Stimulated activated CD4-positive, alpha-beta T cell treated with anti-CD3 and anti-CD28 coated beads, Interleukin-1b, Interleukin-23, amount 100 ng/mL, for 24 hours (primary cell): ENCODE measurements around the gene ZMYM1.
"Not testable (repeated sequence)": the region's sequence is repeated elsewhere in the genome, so short reads cannot be mapped to it uniquely, and the experiment has no call there.

ENCODE experiments used
- DNase-seq, 4 experiments: peaks; one replicate each; pipeline ENCODE4 v3.0.0-alpha.2; 2020; ENCODE audit warnings: low read depth in 4 of 4, low spot score in 1 of 4

Gene ZMYM1

GRCh38 chr1:35073265-35073811, 5.8 kb upstream of the ZMYM1 start:
- no peak for DNase-seq

GRCh38 chr1:35076426-35076825, 2.8 kb upstream of the ZMYM1 start:
- DNase-seq = not testable (repeated sequence)

DNA sequence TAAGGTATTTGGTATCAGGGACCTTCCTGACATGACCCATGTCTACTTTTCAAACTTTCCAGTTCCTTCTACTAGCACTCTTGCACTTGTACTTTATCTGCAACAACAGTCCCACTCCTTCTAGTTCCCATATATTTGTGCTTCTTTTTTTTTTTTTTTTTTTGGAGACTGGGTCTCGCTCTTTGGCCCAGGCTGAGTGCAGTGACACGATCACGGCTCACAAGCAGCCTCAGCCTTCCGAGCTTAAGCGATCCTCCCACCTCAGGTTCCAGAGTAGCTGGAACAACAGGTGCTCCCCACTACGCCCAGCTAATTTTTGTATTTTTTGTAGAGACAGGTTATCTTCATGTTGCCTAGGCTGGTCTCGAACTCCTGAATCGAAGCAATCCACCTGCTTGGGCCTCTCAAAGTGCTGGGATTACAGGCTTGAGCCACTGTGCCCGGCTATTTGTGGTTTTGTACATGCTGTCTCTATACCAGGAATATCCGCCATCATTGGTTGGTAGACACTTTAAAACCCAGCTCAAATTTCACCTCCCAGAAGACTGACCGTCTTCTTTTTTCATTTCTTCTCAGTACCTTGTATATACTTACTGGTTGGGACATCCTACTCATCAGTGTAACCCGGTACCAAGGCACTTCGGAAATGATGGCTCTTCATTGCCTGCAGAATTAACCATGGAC, 1.1 kb downstream of the ZMYM1 start:
- DNase-seq = no peak

GRCh38 chr1:35085421-35085820, 6.2 kb downstream of the ZMYM1 start:
- no peak for DNase-seq

DNA sequence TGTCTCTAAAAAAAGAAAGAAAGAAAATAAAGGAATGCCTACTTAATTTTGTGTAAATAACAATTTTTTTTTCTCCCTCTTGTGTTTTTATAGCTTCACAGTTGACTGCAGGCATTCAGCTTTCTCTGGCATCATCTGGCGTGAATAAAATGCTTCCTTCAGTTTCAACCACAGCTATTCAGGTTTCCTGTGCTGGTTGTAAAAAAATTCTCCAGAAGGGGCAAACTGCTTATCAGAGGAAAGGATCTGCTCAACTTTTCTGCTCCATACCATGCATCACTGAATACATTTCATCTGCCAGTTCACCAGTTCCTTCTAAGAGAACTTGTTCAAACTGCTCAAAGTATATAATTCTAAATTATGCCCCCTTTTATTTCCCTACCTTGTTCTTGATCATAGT, 18.0 kb downstream of the ZMYM1 start:
- DNase-seq = no peak

GRCh38 chr1:35111106-35111505, 31.9 kb downstream of the ZMYM1 start:
- no peak for DNase-seq

- no peak for DNase-seq
These were observed 33.5 kb downstream of the ZMYM1 start for GRCh38 chr1:35112668-35113067.

DNA sequence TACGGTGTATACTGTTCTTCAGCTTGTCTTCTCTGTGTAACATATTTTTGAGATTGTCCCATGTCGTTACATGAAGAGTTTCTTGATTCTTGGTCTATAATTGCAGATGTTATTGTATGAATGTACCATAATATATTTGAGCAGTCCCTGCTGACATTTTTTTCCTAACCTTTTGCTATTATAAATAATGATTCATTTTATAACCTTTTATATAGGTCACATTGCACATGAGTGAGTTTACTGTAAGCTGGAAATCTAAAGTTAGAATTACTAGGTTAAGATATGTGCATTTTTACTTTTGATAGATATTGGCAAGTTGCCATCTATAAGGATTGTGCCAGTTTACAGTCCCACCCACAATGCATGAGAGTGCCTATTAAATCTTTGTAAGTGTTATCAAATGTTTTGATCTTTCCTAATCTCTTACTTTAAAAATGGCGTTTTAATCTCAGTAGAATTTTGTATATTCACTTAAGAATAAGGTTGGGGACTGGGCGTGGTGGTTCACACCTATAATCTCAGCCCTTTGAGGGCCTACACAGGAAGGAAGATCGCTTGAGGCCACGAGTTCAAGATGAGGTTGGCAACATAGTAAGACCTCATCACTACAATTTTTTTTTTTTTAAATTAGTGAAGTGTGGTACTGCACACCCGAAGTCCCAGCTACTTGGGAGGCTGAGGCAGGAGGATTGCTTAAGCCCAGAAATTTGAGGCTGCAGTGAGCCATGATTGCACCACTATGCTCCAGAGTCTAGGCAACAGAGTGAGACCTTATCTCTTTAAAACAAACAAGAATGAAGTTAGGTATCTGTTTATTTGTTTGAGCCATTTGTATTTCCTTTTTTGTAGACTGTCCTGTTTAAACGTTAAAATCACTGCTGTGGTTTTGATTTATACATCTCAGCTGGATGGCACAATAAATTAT, 36.5 kb downstream of the ZMYM1 start:
- no peak for DNase-seq

DNA sequence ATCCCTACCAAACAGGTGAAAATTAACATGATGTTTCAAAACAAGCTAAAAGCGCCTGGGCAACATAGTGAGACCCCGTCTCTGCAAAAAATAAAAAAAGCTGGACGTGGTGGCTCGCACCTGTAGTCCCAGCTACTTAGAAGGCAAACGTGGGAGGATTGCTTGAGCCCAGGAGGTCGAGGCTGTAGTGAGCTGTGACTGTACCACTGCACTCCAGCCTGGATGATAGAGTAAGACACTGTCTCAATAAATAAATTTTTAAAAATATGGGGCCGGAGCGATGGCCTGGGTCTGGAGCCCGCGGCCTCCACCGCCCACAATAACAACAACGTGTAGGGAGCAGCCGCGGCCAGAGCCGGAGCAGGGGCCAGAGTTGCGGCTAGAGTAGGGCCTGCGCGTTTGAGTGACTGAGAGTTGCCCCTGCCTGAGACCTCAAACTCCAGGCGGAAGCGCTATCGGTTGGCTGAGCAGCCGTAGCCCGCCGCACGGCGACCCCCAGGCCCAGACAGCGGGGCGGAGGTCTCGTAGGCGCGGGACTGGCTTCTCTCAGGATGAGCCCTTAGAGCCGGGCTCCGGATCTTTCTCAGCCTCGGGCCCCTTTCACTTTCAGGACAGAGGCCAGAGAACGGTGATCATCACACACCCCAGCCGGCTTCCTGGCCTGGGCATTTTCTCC, 41.4 kb downstream of the ZMYM1 start:
- DNase-seq = no peak

GRCh38 chr1:35122311-35122710, 43.1 kb downstream of the ZMYM1 start:
- no peak for DNase-seq

DNA sequence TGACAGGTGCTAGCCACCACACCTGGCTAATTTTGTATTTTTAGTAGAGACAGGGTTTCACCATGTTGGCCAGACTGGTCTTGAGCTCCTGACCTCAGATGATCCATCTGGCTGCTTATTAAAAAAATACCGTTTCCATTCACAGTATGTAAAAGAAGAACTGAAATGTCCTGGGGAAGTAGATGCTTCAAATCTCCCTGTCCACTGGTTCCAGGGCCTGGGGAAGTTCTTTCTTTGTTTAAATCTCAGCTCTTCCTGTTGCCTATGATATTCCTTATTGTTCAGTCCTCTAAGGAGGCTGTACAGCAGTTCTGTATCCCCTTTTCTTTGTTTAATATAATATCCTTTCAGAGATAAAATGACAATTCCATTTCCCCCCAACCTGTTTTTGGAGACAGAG, 47.4 kb downstream of the ZMYM1 start:
- no peak for DNase-seq

- DNase-seq = no peak
These were observed 49.9 kb downstream of the ZMYM1 start for GRCh38 chr1:35129080-35129479.

GRCh38 chr1:35136780-35137179, 57.6 kb downstream of the ZMYM1 start:
- DNase-seq = no peak

GRCh38 chr1:35137590-35137989, 58.4 kb downstream of the ZMYM1 start:
- DNase-seq = not testable (repeated sequence)

DNA sequence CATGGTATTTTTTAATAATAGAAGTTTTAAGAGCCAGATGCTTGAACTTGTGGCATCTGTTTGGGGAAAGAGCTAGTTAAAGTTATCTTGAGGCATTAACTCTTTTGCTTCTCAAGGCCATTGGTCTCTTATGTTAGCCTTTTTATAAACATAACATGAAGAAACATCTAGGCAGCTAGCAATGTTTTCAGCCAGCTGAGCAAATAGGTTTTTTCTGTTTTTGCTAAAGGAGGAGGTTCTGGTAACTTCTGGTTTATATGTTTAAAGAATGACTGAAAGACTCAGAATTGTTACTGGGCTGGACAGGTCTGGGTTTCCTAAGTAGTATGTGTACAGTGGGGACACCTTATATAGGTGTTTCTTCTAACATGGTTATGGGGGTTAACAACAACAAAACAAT, 63.1 kb downstream of the ZMYM1 start:
- DNase-seq = not testable (repeated sequence)

- DNase-seq = not testable (repeated sequence)
These were observed 63.5 kb downstream of the ZMYM1 start for GRCh38 chr1:35142728-35143127.

GRCh38 chr1:35143737-35144508, 64.7 kb downstream of the ZMYM1 start:
- no peak for DNase-seq

DNA sequence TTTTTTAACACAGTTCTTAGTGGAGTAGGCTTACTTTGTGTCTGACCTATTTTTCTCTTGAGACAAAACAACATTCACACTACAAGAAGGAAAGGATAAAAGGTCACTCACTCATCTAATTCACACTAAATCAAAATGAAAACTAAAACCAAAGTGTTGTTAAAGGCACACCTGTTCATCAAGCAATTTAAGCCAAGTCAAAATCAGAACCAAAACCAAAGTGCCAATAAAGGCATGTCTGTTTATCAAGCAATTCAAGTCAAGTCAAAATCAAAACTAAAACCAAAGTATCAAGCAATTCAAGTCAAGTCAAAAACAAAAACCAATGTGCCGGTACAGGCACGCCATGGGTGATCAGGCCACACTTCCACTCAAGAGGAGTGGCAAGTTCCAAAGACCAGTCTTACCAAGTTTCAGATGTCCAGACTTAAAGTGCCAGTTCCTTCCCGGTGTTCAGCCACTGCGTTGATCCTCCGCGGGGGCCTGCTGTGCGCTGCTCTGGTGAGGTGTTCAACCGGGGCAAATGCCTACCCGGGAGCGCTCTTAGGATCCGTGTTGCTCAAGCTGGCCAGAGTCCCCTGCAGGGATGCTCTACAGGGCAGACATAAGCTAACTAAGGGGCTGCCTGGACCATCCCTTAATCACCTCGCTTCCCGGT, 66.8 kb downstream of the ZMYM1 start:
- DNase-seq = not testable (repeated sequence)

DNA sequence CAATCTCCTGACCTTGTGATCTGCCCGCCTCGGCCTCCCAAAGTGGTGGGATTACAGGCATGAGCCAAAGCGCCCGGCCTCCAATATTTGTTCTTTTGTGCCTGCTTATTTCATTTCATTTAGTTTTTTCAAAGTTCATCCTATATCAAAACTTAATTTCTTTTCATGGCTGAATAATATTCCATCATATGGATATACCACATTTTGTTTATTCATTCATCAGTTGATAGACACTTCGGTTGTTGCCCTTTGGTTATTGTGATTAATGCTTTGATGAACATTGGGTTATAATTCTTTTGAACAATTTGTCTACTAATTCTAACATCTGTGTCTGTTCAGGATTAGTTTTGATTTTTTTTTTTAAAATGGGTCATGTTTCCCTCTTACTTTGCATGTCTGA, 72.0 kb downstream of the ZMYM1 start:
- no peak for DNase-seq

DNA sequence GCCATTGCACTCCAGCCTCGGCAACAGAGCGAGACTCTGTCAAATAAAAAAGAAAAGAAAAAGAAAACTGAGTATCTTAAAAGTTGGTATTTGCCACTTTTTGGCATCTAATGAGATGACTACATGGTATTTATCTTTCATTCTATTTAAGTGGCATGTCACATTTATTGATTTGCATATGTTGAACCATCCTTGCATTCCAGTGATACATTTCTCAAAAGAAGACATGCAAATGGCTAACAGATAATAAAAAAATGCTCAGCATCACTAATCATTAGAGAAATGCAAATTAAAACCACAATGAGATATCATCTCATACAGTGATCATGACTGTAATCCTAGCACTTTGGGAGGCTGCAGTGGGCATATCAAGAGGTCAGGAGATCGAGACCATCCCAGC, 85.7 kb downstream of the ZMYM1 start:
- no peak for DNase-seq
